GM23248 (cell line): Measurements from ENCODE around the gene SUGCT. TPM values are rescaled to one million over a fixed set of nuclear protein-coding genes. Genes with fewer than 3 reads are reported as not detected.

Experiments used
- DNase-seq: peaks from one replicate; pipeline ENCODE4 v3.0.0-alpha.2; 2015
- H2AFZ ChIP-seq: fragments of 200-600 bp; sonication (generic); 2 replicates; pipeline ENCODE4 v1.6.1; 2016; ENCODE audit warnings: antibody characterized with exemption
- H3F3A ChIP-seq: fragments of 200-600 bp; sonication (generic); 2 replicates; pipeline ENCODE4 v1.6.1; 2016; ENCODE audit warnings: mild to moderate bottlenecking, antibody characterized with exemption, mixed run types; ENCODE audit not compliant: insufficient read depth
- H3K27ac ChIP-seq: fragments of 200-600 bp; sonication (generic); 2 replicates; pipeline ENCODE4 v1.5.1; 2016; ENCODE audit warnings: mild to moderate bottlenecking
- H3K27me3 ChIP-seq: fragments of 200-600 bp; sonication (generic); replicated peaks from 2 replicates; pipeline ENCODE4 v1.6.1; 2016; ENCODE audit warnings: mild to moderate bottlenecking; ENCODE audit not compliant: insufficient read depth
- H3K36me3 ChIP-seq: fragments of 200-600 bp; sonication (generic); 2 replicates; pipeline ENCODE4 v1.6.1; 2016; ENCODE audit warnings: low read depth, mild to moderate bottlenecking
- H3K4me1 ChIP-seq: fragments of 200-600 bp; sonication (generic); 2 replicates; pipeline ENCODE4 v1.6.1; 2016; ENCODE audit warnings: mild to moderate bottlenecking; ENCODE audit not compliant: insufficient read depth
- H3K4me2 ChIP-seq: fragments of 200-600 bp; sonication (generic); one replicate; pipeline ENCODE4 v1.6.1; 2016; ENCODE audit warnings: mild to moderate bottlenecking; ENCODE audit not compliant: unreplicated experiment
- H3K4me3 ChIP-seq: fragments of 200-600 bp; sonication (generic); 2 replicates; pipeline ENCODE4 v1.5.1; 2016; ENCODE audit warnings: mild to moderate bottlenecking
- H3K79me2 ChIP-seq: fragments of 200-600 bp; sonication (generic); 2 replicates; pipeline ENCODE4 v1.6.1; 2016; ENCODE audit warnings: mild to moderate bottlenecking; ENCODE audit not compliant: insufficient read depth
- H3K9ac ChIP-seq: fragments of 200-600 bp; sonication (generic); 2 replicates; pipeline ENCODE4 v1.6.1; 2016; ENCODE audit warnings: mild to moderate bottlenecking
- H3K9me2 ChIP-seq: fragments of 200-600 bp; sonication (generic); 2 replicates; pipeline ENCODE4 v1.6.1; 2016; ENCODE audit warnings: mixed run types, mild to moderate bottlenecking, moderate library complexity; ENCODE audit not compliant: insufficient read depth
- H3K9me3 ChIP-seq: fragments of 200-600 bp; sonication (generic); one replicate; pipeline ENCODE4 v1.6.1; 2017; ENCODE audit warnings: low read depth
- H4K20me1 ChIP-seq: fragments of 200-600 bp; sonication (generic); 2 replicates; pipeline ENCODE4 v1.6.0; 2016; ENCODE audit not compliant: insufficient read depth
- EZH2 ChIP-seq: fragments of 200-600 bp; sonication (generic); IDR thresholded peaks from 2 replicates; pipeline ENCODE4 v1.6.1; 2018; ENCODE audit warnings: antibody characterized with exemption, mild to moderate bottlenecking; ENCODE audit not compliant: insufficient read depth, poor library complexity, severe bottlenecking
- EZH2phosphoT487 ChIP-seq: fragments of 200-600 bp; sonication (generic); IDR thresholded peaks from 2 replicates; pipeline ENCODE4 v1.6.1; 2018; ENCODE audit warnings: antibody characterized with exemption, moderate library complexity, mild to moderate bottlenecking, low read depth; ENCODE audit not compliant: insufficient read depth
- WGBS, 2 experiments: methylation state at CpG; one replicate each; pipeline ENCODE4 v1.1.6; 2015 to 2017; ENCODE audit warnings: low lambda C conversion rate in 2 of 2, low coverage in 1 of 2; ENCODE audit errors: missing lambda C conversion rate in 2 of 2; 5-methylcytosine and 5-hydroxymethylcytosine counted together
- in situ Hi-C: fragments of 300-500 bp; cut with MboI; formaldehyde crosslinking; loops from 2 replicates; pipeline ENCODE4 v1.15.0; 2020
- polyA plus RNA-seq: library from polyadenylated mRNA; unstranded; fragments of >200 nt; fragmentation: Nextera tagmentation; extraction: Ambion mirVana; gene quantifications from 2 replicates; pipeline ENCODE4 v1.2.1, GENCODE V29; 2016
- total RNA-seq: library from RNA; depleted of rRNA; stranded (reverse); fragments of >200 nt; shearing (Covaris generic); gene quantifications from 2 replicates; pipeline ENCODE4 v1.2.3, GENCODE V29; 2014

SUGCT gene
- total and polyA plus RNA-seq, 2 experiments from 2014 or later: 2.2 to 7.1 TPM

DNA sequence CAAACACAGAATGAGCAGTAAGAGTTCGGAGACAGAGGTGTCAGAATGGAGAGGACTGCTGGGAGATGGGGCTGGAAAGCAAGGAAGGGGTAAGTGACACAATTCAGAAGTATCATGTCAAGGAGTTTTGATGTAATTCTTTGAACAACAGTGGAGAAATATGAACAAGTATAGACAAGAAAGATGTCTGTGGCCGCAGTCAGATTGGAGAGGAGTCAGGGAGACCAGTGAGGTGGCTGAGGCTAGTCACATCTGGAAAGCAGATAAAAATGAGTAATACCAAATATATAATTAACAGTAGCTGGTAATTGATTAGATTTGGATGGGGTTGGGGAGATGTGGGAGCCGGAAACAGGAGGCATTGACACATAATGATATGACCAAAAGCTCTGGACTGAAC lies 540.9 kb downstream of the SUGCT start:
- DNase-seq: no peak
- no peaks in the 10 kb centered on the region for H3K36me3 ChIP-seq
- peaks cover 18% of the 10 kb centered on the region for H3K4me1 ChIP-seq
- no peak overlapping the region for H3K27ac ChIP-seq
- no peaks in the 10 kb centered on the region for H3K9me3 ChIP-seq
- no peaks in the 10 kb centered on the region for H3K79me2 ChIP-seq
- H4K20me1 ChIP-seq: no peaks in the 10 kb centered on the region
- no peak overlapping the region for H3K4me3 ChIP-seq
- no peaks in the 10 kb centered on the region for H3K9me2 ChIP-seq
- WGBS, 2 experiments: 96 to 97% methylated on average over 3 of the region's 3 CpGs
- no peak for TF ChIP-seq EZH2phosphoT487
- no peak for TF ChIP-seq EZH2
- no peak overlapping the region for H2AFZ ChIP-seq
- H3K4me2 ChIP-seq: no peak overlapping the region
- in situ Hi-C loops: no loop called here
- no peaks in the 10 kb centered on the region for H3K27me3 ChIP-seq
- H3K9ac ChIP-seq: no peak overlapping the region
- H3F3A ChIP-seq: peaks cover 14% of the 10 kb centered on the region

DNA sequence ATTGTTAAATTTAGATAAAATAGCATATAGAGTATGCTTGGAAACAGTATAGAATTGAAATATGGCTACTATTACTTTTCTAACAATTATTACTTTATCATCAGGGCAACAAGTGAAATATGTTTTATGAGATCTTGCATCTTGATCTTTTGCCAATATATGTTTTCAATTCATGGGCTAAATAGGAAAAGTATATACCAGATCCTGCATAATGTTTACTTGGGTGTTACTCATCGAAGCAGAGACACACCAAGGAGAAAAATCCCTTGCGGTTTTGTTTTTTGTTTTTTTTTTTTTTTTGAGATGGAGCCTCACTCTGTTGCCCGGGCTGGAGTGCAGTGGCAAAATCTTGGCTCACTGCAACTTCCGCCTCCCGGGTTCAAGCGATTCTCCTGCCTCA lies 541.4 kb downstream of the SUGCT start:
- TF ChIP-seq EZH2phosphoT487 (no peak), EZH2 (no peak)
- Histone ChIP-seq H3F3A (peaks cover 14% of the 10 kb centered on the region), H3K9ac (no peak overlapping the region), H3K9me2 (no peaks in the 10 kb centered on the region), H4K20me1 (no peaks in the 10 kb centered on the region), H3K4me1 (peaks cover 18% of the 10 kb centered on the region), H3K4me2 (no peak overlapping the region), H3K4me3 (no peak overlapping the region), H3K79me2 (no peaks in the 10 kb centered on the region), H3K9me3 (no peaks in the 10 kb centered on the region), H2AFZ (no peak overlapping the region), H3K27me3 (no peaks in the 10 kb centered on the region), H3K27ac (no peak overlapping the region), H3K36me3 (no peaks in the 10 kb centered on the region)
- WGBS, 2 experiments: 65 to 69% methylated on average over 6 of the region's 6 CpGs
- peak; percentile 20 for DNase-seq
- in situ Hi-C loops: no loop called here

DNA sequence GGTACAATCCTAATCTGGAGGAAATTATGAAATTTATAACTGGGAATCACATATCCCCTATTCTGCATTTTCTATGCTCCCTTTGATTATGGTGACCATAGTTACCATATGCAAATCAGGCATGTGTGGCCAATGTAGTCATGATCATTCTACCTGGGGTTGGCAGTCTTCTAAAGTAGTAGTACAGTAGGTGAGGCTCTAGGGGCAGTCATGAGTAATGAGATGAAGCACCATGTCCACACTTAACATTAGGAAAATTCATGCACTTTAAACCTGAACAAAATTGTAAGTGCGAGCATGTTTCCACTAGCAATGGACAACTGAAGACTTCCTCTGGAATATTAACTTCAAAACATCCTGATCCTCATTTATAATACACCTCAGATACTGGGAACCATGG lies 545.9 kb downstream of the SUGCT start:
- Histone ChIP-seq H3K9me2 (no peaks in the 10 kb centered on the region), H3K36me3 (no peaks in the 10 kb centered on the region), H3K4me1 (peaks cover 8% of the 10 kb centered on the region; the same call in 1 of the 2 replicates), H3K4me2 (no peak overlapping the region), H3K9ac (no peak overlapping the region), H3K27me3 (no peaks in the 10 kb centered on the region), H3K9me3 (no peaks in the 10 kb centered on the region), H2AFZ (no peak overlapping the region), H4K20me1 (no peaks in the 10 kb centered on the region), H3K27ac (no peak overlapping the region), H3K79me2 (no peaks in the 10 kb centered on the region), H3K4me3 (no peak overlapping the region), H3F3A (no peaks in the 10 kb centered on the region)
- 88 to 89% methylated on average over 1 of the region's 1 CpG for WGBS, 2 experiments
- DNase-seq: peak; percentile 38
- in situ Hi-C loops: no loop called here
- TF ChIP-seq EZH2phosphoT487 (no peak), EZH2 (no peak)

DNA sequence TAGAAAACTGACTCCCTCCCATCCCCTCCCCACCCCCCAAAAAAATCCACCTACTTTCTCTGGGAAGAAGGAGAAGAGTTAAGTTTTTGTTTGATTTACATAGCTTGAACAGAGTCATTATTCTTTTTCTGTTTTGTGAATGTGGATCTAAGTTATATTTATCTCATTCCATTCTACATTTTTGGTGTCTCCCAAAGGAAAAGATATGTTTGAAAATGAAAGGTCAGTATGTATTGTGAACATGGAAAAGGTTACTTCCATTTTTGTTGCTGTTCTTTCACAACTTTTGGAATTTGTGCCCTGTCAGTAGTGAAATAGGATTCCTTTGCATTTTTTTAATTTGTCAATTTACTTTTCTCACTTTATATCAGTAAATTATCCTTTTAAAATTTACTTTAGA lies 547.9 kb downstream of the SUGCT start:
- H3K79me2 ChIP-seq: no peaks in the 10 kb centered on the region
- no peak overlapping the region for H3K4me3 ChIP-seq
- no peak overlapping the region for H2AFZ ChIP-seq
- H3K4me2 ChIP-seq: no peak overlapping the region
- no peaks in the 10 kb centered on the region for H4K20me1 ChIP-seq
- H3K4me1 ChIP-seq: peaks cover 8% of the 10 kb centered on the region; the same call in 1 of the 2 replicates
- H3K9me3 ChIP-seq: no peaks in the 10 kb centered on the region
- H3K9ac ChIP-seq: no peak overlapping the region
- H3K27me3 ChIP-seq: no peaks in the 10 kb centered on the region
- no peaks in the 10 kb centered on the region for H3K9me2 ChIP-seq
- in situ Hi-C loops: no loop called here
- DNase-seq: no peak
- H3K36me3 ChIP-seq: no peaks in the 10 kb centered on the region
- no peak overlapping the region for H3K27ac ChIP-seq
- no peaks in the 10 kb centered on the region for H3F3A ChIP-seq
- TF ChIP-seq EZH2: no peak
- TF ChIP-seq EZH2phosphoT487: no peak

DNA sequence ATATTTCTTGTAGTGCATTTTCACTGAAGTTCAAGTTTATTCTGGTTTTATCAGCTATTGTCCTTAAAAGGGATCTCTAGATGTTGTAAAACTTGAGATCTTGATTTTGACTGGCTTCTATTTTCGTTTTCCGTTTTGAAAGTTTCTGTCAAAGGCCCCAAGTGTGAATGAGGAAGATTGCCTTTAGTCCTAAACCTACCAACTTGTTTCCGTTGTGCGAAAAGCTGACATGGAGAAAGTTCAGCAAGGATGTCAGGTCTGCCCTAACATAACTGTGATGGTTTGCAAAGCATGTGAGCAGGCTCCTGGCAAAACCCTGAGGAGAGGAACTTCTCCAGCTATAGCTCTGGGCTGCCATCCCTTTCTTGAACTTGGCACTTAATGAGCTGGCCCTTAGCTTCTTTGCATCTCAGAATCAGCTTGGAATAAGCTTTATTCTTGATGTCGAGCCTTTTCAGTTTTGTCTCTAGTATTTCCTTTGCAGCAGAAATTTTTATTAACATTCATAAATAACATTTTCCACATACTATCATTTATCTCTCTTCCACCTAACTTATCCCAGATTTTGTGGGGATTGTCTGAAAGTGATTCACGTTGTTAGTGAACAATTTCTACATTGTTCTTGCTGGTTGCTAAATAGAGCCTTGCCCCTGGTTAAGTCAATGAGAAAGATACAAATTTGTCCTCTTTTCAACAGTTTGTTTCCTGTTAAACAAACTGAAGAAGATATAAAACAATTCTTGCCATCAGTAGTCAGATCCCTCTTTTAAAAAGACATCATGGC lies 559.4 kb downstream of the SUGCT start:
- H3K4me2 ChIP-seq: no peak overlapping the region
- H3K4me1 ChIP-seq: peaks cover 17% of the 10 kb centered on the region
- H3K9me2 ChIP-seq: no peaks in the 10 kb centered on the region
- no peak overlapping the region for H3K4me3 ChIP-seq
- H3K9ac ChIP-seq: no peak overlapping the region
- H3F3A ChIP-seq: peaks cover 21% of the 10 kb centered on the region
- no peak overlapping the region; the same call in 1 of the 2 replicates for H2AFZ ChIP-seq
- no peaks in the 10 kb centered on the region for H4K20me1 ChIP-seq
- H3K36me3 ChIP-seq: no peaks in the 10 kb centered on the region
- no peaks in the 10 kb centered on the region for H3K9me3 ChIP-seq
- DNase-seq: peak; percentile 47
- H3K79me2 ChIP-seq: no peaks in the 10 kb centered on the region
- H3K27ac ChIP-seq: no peak overlapping the region
- H3K27me3 ChIP-seq: no peaks in the 10 kb centered on the region
- WGBS, 2 experiments: 31 to 38% methylated on average over 6 of the region's 6 CpGs
- TF ChIP-seq EZH2: no peak
- TF ChIP-seq EZH2phosphoT487: no peak
- in situ Hi-C loops: no loop called here
